Upper lobe of left lung (tissue), 4 donors: Measurements from ENCODE around the gene WDR90.
A peak's percentile ranks its signal among the peaks of the same experiment; 100 is the strongest.

ENCODE experiments used
- EP300 ChIP-seq, 4 donors: sonication (generic); formaldehyde crosslinking; IDR thresholded peaks; one replicate each; pipeline ENCODE4 v1.5.1; 2017; ENCODE audit warnings: antibody characterized with exemption in 4 of 4, control low read depth in 2 of 4
- POLR2A ChIP-seq, 4 donors: fragments of 450-650 bp; IDR thresholded peaks; one replicate each; pipeline ENCODE4 v1.5.1; 2016 to 2017; ENCODE audit warnings: antibody characterized with exemption in 4 of 4, mild to moderate bottlenecking in 2 of 4
- POLR2AphosphoS5 ChIP-seq, 2 donors: sonication (generic); formaldehyde crosslinking; IDR thresholded peaks; one replicate each; pipeline ENCODE4 v1.5.1; 2017; ENCODE audit warnings: antibody characterized with exemption in 2 of 2
- TF ChIP-seq, protein P1 (sequence below), 6 experiments: fragments of 450-650 bp in 4 of 6; fragments of 200-600 bp in 2 of 6; sonication (generic) in 2 of 6; IDR thresholded peaks; one replicate each; pipeline ENCODE4 v1.5.1; 2016 to 2019; ENCODE audit warnings: antibody characterized with exemption in 6 of 6

DNA sequence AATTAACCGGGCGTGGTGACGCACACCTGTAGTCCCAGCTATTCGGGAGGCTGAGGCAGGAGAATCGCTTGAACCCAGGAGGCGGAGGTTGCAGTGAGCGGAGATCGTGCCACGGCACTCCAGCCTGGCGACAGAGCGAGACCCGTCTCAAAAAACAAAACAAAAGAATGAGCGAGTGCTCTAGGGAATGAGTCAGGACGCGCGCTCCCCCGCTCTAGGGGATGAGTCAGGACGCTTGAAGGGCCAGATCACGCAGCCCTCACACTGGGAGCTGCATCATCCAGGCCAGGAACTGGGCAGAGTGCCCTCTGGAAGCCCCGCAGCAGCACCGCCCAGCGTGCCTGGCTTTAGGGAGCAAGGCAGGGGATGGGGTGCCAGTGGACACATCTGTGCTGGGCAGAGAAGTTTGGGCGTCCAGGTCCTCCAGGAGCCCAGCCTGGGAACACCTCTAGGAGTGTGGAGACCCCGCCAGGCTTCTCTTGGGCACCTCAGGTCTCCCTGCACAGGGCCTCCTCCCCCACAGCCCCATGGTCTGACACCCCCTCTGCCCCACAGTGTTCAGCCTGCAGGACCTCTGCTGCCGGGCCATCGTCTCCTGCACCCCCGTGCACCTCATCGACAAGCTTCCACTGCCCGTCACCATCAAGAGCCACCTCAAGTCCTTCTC, 22.2 kb upstream of the WDR90 start:
- TF ChIP-seq, protein P1, sequence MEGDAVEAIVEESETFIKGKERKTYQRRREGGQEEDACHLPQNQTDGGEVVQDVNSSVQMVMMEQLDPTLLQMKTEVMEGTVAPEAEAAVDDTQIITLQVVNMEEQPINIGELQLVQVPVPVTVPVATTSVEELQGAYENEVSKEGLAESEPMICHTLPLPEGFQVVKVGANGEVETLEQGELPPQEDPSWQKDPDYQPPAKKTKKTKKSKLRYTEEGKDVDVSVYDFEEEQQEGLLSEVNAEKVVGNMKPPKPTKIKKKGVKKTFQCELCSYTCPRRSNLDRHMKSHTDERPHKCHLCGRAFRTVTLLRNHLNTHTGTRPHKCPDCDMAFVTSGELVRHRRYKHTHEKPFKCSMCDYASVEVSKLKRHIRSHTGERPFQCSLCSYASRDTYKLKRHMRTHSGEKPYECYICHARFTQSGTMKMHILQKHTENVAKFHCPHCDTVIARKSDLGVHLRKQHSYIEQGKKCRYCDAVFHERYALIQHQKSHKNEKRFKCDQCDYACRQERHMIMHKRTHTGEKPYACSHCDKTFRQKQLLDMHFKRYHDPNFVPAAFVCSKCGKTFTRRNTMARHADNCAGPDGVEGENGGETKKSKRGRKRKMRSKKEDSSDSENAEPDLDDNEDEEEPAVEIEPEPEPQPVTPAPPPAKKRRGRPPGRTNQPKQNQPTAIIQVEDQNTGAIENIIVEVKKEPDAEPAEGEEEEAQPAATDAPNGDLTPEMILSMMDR (IDR thresholded peaks at IDR 0.05), result no peak
- TF ChIP-seq POLR2A (IDR thresholded peaks at IDR 0.05) (no peak), POLR2AphosphoS5 (IDR thresholded peaks at IDR 0.05) (peak in 1 of 2 donors; percentile 12), EP300 (IDR thresholded peaks at IDR 0.05) (no peak)
